ENCODE measurements around the gene SYNPO2.
"Not testable (repeated sequence)": the region's sequence is repeated elsewhere in the genome, so short reads cannot be mapped to it uniquely, and the experiment has no call there.

The SYNPO2 gene

GRCh38 chr4:119040694-119041185, 152.1 kb downstream of the SYNPO2 start:
- no peak overlapping the region for H3K4me3 ChIP-seq (ENCODE audit: low read length)
- H3K27me3 ChIP-seq (ENCODE audit: insufficient read depth, low read length), result no peaks in the 10 kb centered on the region
- no peaks in the 10 kb centered on the region for H3K9me3 ChIP-seq (ENCODE audit: low read length)
- peaks cover 3% of the 10 kb centered on the region for H3K4me1 ChIP-seq (ENCODE audit: insufficient read depth, low read length)
- H2AFZ ChIP-seq (ENCODE audit: low read depth, low read length), result peak overlapping the region; percentile 61
- no peaks in the 10 kb centered on the region for H3K36me3 ChIP-seq (ENCODE audit: insufficient read depth, low read length)

- Histone ChIP-seq H3K36me3 (ENCODE audit: insufficient read depth, low read length) (no peaks in the 10 kb centered on the region), H3K4me3 (ENCODE audit: low read length) (no peak overlapping the region), H3K27me3 (ENCODE audit: insufficient read depth, low read length) (no peaks in the 10 kb centered on the region), H3K9me3 (ENCODE audit: low read length) (no peaks in the 10 kb centered on the region), H2AFZ (ENCODE audit: low read depth, low read length) (peak overlapping the region; percentile 61), H3K4me1 (ENCODE audit: insufficient read depth, low read length) (peaks cover 3% of the 10 kb centered on the region)
These were observed 152.7 kb downstream of the SYNPO2 start for GRCh38 chr4:119041396-119041795.

GRCh38 chr4:119041951-119042560, 153.4 kb downstream of the SYNPO2 start:
- H2AFZ ChIP-seq (ENCODE audit: low read depth, low read length), result no peak overlapping the region
- H3K4me1 ChIP-seq (ENCODE audit: insufficient read depth, low read length), result peaks cover 3% of the 10 kb centered on the region
- H3K36me3 ChIP-seq (ENCODE audit: insufficient read depth, low read length), result no peaks in the 10 kb centered on the region
- no peaks in the 10 kb centered on the region for H3K9me3 ChIP-seq (ENCODE audit: low read length)
- H3K4me3 ChIP-seq (ENCODE audit: low read length), result no peak overlapping the region
- H3K27me3 ChIP-seq (ENCODE audit: insufficient read depth, low read length), result no peaks in the 10 kb centered on the region

GRCh38 chr4:119046263-119046662, 157.6 kb downstream of the SYNPO2 start:
- no peaks in the 10 kb centered on the region for H3K4me1 ChIP-seq (ENCODE audit: insufficient read depth, low read length)
- H3K27me3 ChIP-seq (ENCODE audit: insufficient read depth, low read length), result no peaks in the 10 kb centered on the region
- no peaks in the 10 kb centered on the region for H3K36me3 ChIP-seq (ENCODE audit: insufficient read depth, low read length)
- H3K9me3 ChIP-seq (ENCODE audit: low read length), result no peaks in the 10 kb centered on the region
- no peak overlapping the region for H3K4me3 ChIP-seq (ENCODE audit: low read length)
- H2AFZ ChIP-seq (ENCODE audit: low read depth, low read length), result no peak overlapping the region

GRCh38 chr4:119047059-119047458, 158.4 kb downstream of the SYNPO2 start:
- not testable (repeated sequence) for H2AFZ ChIP-seq (ENCODE audit: low read depth, low read length); H3K4me3 ChIP-seq (ENCODE audit: low read length); H3K4me1 ChIP-seq (ENCODE audit: insufficient read depth, low read length); H3K27me3 ChIP-seq (ENCODE audit: insufficient read depth, low read length); H3K9me3 ChIP-seq (ENCODE audit: low read length); H3K36me3 ChIP-seq (ENCODE audit: insufficient read depth, low read length)

- Histone ChIP-seq H3K4me1 (ENCODE audit: insufficient read depth, low read length) (no peaks in the 10 kb centered on the region), H3K27me3 (ENCODE audit: insufficient read depth, low read length) (no peaks in the 10 kb centered on the region), H3K9me3 (ENCODE audit: low read length) (no peaks in the 10 kb centered on the region), H3K4me3 (ENCODE audit: low read length) (no peak overlapping the region), H3K36me3 (ENCODE audit: insufficient read depth, low read length) (no peaks in the 10 kb centered on the region), H2AFZ (ENCODE audit: low read depth, low read length) (no peak overlapping the region)
These were observed 159.8 kb downstream of the SYNPO2 start for GRCh38 chr4:119048446-119048845.

- Histone ChIP-seq H3K9me3 (ENCODE audit: low read length) (no peaks in the 10 kb centered on the region), H3K36me3 (ENCODE audit: insufficient read depth, low read length) (no peaks in the 10 kb centered on the region), H2AFZ (ENCODE audit: low read depth, low read length) (no peak overlapping the region), H3K4me1 (ENCODE audit: insufficient read depth, low read length) (no peaks in the 10 kb centered on the region), H3K4me3 (ENCODE audit: low read length) (no peak overlapping the region), H3K27me3 (ENCODE audit: insufficient read depth, low read length) (no peaks in the 10 kb centered on the region)
These were observed 160.7 kb downstream of the SYNPO2 start for GRCh38 chr4:119049342-119049741.

GRCh38 chr4:119050527-119051090, 162.0 kb downstream of the SYNPO2 start:
- H3K4me1 ChIP-seq (ENCODE audit: insufficient read depth, low read length), result no peaks in the 10 kb centered on the region
- H3K4me3 ChIP-seq (ENCODE audit: low read length), result no peak overlapping the region
- H3K27me3 ChIP-seq (ENCODE audit: insufficient read depth, low read length), result no peaks in the 10 kb centered on the region
- H3K9me3 ChIP-seq (ENCODE audit: low read length), result no peaks in the 10 kb centered on the region
- no peak overlapping the region for H2AFZ ChIP-seq (ENCODE audit: low read depth, low read length)
- H3K36me3 ChIP-seq (ENCODE audit: insufficient read depth, low read length), result no peaks in the 10 kb centered on the region

- no peaks in the 10 kb centered on the region for H3K4me1 ChIP-seq (ENCODE audit: insufficient read depth, low read length)
- H3K36me3 ChIP-seq (ENCODE audit: insufficient read depth, low read length), result no peaks in the 10 kb centered on the region
- no peak overlapping the region for H2AFZ ChIP-seq (ENCODE audit: low read depth, low read length)
- H3K9me3 ChIP-seq (ENCODE audit: low read length), result no peaks in the 10 kb centered on the region
- no peak overlapping the region for H3K4me3 ChIP-seq (ENCODE audit: low read length)
- no peaks in the 10 kb centered on the region for H3K27me3 ChIP-seq (ENCODE audit: insufficient read depth, low read length)
These were observed 164.6 kb downstream of the SYNPO2 start for GRCh38 chr4:119053245-119053644.

- Histone ChIP-seq H3K27me3 (ENCODE audit: insufficient read depth, low read length) (no peaks in the 10 kb centered on the region), H3K9me3 (ENCODE audit: low read length) (no peaks in the 10 kb centered on the region)
These were observed 165.3 kb downstream of the SYNPO2 start for GRCh38 chr4:119053997-119054396.

GRCh38 chr4:119057417-119057816, 168.8 kb downstream of the SYNPO2 start:
- Histone ChIP-seq H3K36me3 (ENCODE audit: insufficient read depth, low read length) (no peaks in the 10 kb centered on the region), H3K4me3 (ENCODE audit: low read length) (no peak overlapping the region), H3K27me3 (ENCODE audit: insufficient read depth, low read length) (no peaks in the 10 kb centered on the region), H3K4me1 (ENCODE audit: insufficient read depth, low read length) (no peaks in the 10 kb centered on the region), H2AFZ (ENCODE audit: low read depth, low read length) (no peak overlapping the region), H3K9me3 (ENCODE audit: low read length) (no peaks in the 10 kb centered on the region)

More at GRCh38 chr4:119053997-119054396, 165.3 kb downstream of the SYNPO2 start:
- Histone ChIP-seq H2AFZ (ENCODE audit: low read depth, low read length) (no peak overlapping the region), H3K36me3 (ENCODE audit: insufficient read depth, low read length) (no peaks in the 10 kb centered on the region), H3K4me1 (ENCODE audit: insufficient read depth, low read length) (no peaks in the 10 kb centered on the region), H3K4me3 (ENCODE audit: low read length) (no peak overlapping the region)

- Histone ChIP-seq H3K9me3 (ENCODE audit: low read length) (no peaks in the 10 kb centered on the region), H3K27me3 (ENCODE audit: insufficient read depth, low read length) (no peaks in the 10 kb centered on the region)
These were observed 170.6 kb downstream of the SYNPO2 start for GRCh38 chr4:119059221-119059620.

GRCh38 chr4:119067125-119067524, 178.5 kb downstream of the SYNPO2 start:
- H2AFZ ChIP-seq (ENCODE audit: low read depth, low read length); H3K27me3 ChIP-seq (ENCODE audit: insufficient read depth, low read length); H3K36me3 ChIP-seq (ENCODE audit: insufficient read depth, low read length); H3K4me1 ChIP-seq (ENCODE audit: insufficient read depth, low read length); H3K9me3 ChIP-seq (ENCODE audit: low read length): not testable (repeated sequence)
- H3K4me3 ChIP-seq (ENCODE audit: low read length), result peak overlapping the region; percentile 35

More at GRCh38 chr4:119059221-119059620, 170.6 kb downstream of the SYNPO2 start:
- Histone ChIP-seq H3K4me3 (ENCODE audit: low read length) (no peak overlapping the region), H3K36me3 (ENCODE audit: insufficient read depth, low read length) (no peaks in the 10 kb centered on the region), H3K4me1 (ENCODE audit: insufficient read depth, low read length) (no peaks in the 10 kb centered on the region), H2AFZ (ENCODE audit: low read depth, low read length) (no peak overlapping the region)
